B cell (primary cell): ENCODE measurements around the gene NMT2. TPM values are rescaled to one million over a fixed set of nuclear protein-coding genes. Genes with fewer than 3 reads are reported as not detected.

Experiments
- ATAC-seq: fragments of 200-7000 bp; cut with Tn5 transposase; one replicate; pipeline ENCODE4 v1.10.0; 2021; ENCODE audit warnings: low read depth, mild to moderate bottlenecking, moderate number of reproducible peaks, moderate library complexity
- CTCF ChIA-PET: fragments of 350-600 bp; sonication (Branson Sonifier 250); formaldehyde crosslinking; loops from one replicate; lab custom pipeline; 2021; ENCODE audit warnings: antibody characterized with exemption, inconsistent platforms; lab: Charles Lee
- POLR2A ChIA-PET: fragments of 350-600 bp; sonication (Branson Sonifier 250); formaldehyde crosslinking; loops from one replicate; lab custom pipeline; 2021; ENCODE audit warnings: antibody characterized with exemption; lab: Charles Lee
- DNase-seq: peaks from one replicate; pipeline ENCODE4 v3.0.0; 2013
- H2AFZ ChIP-seq: 2 replicates; pipeline ENCODE4 v1.6.1; 2012; ENCODE audit warnings: mild to moderate bottlenecking, low read depth, low read length; ENCODE audit not compliant: insufficient read depth, poor library complexity, severe bottlenecking
- H3K27ac ChIP-seq, 2 donors: 1 replicate in 1 of 2; 2 replicates in 1 of 2; pipeline ENCODE4 v1.5.1; 2012 to 2013; ENCODE audit warnings: low read length in 2 of 2, mild to moderate bottlenecking in 2 of 2, moderate library complexity in 1 of 2
- H3K27me3 ChIP-seq, 4 experiments: fragments of 200-600 bp in 1 of 4; sonication (generic) in 1 of 4; replicated peaks in 1 of 4; 1 replicate in 2 of 4; 2 replicates in 2 of 4; pipeline versions ENCODE4 v1.6.1 to v1.7.0; 2013 to 2016; ENCODE audit warnings: low read length in 3 of 4, mild to moderate bottlenecking in 2 of 4, mixed read lengths in 1 of 4, moderate library complexity in 1 of 4; ENCODE audit not compliant: insufficient read depth in 4 of 4, control insufficient read depth in 3 of 4; ENCODE audit errors: control extremely low read depth in 1 of 4
- H3K36me3 ChIP-seq, 2 experiments: replicated peaks in 1 of 2; 1 replicate in 1 of 2; 2 replicates in 1 of 2; pipeline versions ENCODE4 v1.6.1 to v1.7.1; 2013; ENCODE audit warnings: low read length in 1 of 2; ENCODE audit not compliant: insufficient read depth in 2 of 2, control insufficient read depth in 1 of 2; ENCODE audit errors: control extremely low read depth in 1 of 2, extremely low read depth in 1 of 2
- H3K4me1 ChIP-seq, 2 donors: fragments of 200-600 bp in 1 of 2; sonication (generic) in 1 of 2; 1 replicate in 1 of 2; 2 replicates in 1 of 2; pipeline versions ENCODE4 v1.5.1 to v1.6.1; 2013 to 2017; ENCODE audit warnings: low read length in 2 of 2; ENCODE audit not compliant: control insufficient read depth in 2 of 2, insufficient read depth in 2 of 2
- H3K4me2 ChIP-seq: replicated peaks from 2 replicates; pipeline ENCODE3; 2012; ENCODE audit warnings: mild to moderate bottlenecking, low read depth, low read length; ENCODE audit not compliant: poor library complexity, severe bottlenecking
- H3K4me3 ChIP-seq, 5 experiments: fragments of 200-600 bp in 1 of 5; sonication (generic) in 1 of 5; 1 replicate in 3 of 5; 2 replicates in 2 of 5; pipeline versions ENCODE4 v1.5.1 to v1.7.0; 2011 to 2016; ENCODE audit warnings: low read length in 4 of 5, mild to moderate bottlenecking in 4 of 5, low read depth in 2 of 5, control low read depth in 1 of 5, moderate library complexity in 1 of 5; ENCODE audit not compliant: insufficient read depth in 1 of 5; ENCODE audit errors: control extremely low read depth in 1 of 5, extremely low read depth in 1 of 5
- H3K79me2 ChIP-seq: fragments of 200-600 bp; sonication (generic); one replicate; pipeline ENCODE4 v1.6.0; 2016; ENCODE audit warnings: low read length; ENCODE audit not compliant: control insufficient read depth, insufficient read depth
- H3K9ac ChIP-seq: fragments of 200-600 bp; sonication (generic); 2 replicates; pipeline ENCODE4 v1.6.1; 2017; ENCODE audit warnings: mild to moderate bottlenecking, low read length, moderate library complexity
- H3K9me3 ChIP-seq, 3 donors: one replicate each; pipeline versions ENCODE4 v1.6.1 to v1.7.1; 2013; ENCODE audit warnings: low read length in 2 of 3; ENCODE audit not compliant: control insufficient read depth in 2 of 3, insufficient read depth in 1 of 3; ENCODE audit errors: control extremely low read depth in 1 of 3
- H4K20me1 ChIP-seq: 2 replicates; pipeline ENCODE4 v1.6.0; 2012; ENCODE audit warnings: mild to moderate bottlenecking, low read length; ENCODE audit not compliant: insufficient read depth, control insufficient read depth, poor library complexity, severe bottlenecking
- H3K27ac Mint-ChIP-seq: one replicate; pipeline ENCODE4 v1.8.0; 2021; ENCODE audit warnings: mixed read lengths
- H3K27me3 Mint-ChIP-seq: one replicate; pipeline ENCODE4 v1.8.0; 2021; ENCODE audit warnings: mixed read lengths
- H3K4me1 Mint-ChIP-seq: one replicate; pipeline ENCODE4 v1.8.0; 2021; ENCODE audit warnings: mixed read lengths
- H3K4me3 Mint-ChIP-seq: one replicate; pipeline ENCODE4 v1.8.0; 2021; ENCODE audit warnings: mixed read lengths
- H3K9me3 Mint-ChIP-seq: one replicate; pipeline ENCODE4 v1.8.0; 2022; ENCODE audit warnings: mixed read lengths; ENCODE audit not compliant: insufficient read depth
- EZH2 ChIP-seq: IDR thresholded peaks from 2 replicates; pipeline ENCODE4 v1.6.1; 2012; ENCODE audit warnings: borderline replicate concordance, low read depth, mild to moderate bottlenecking, moderate library complexity, low read length; ENCODE audit not compliant: insufficient read depth, poor library complexity, severe bottlenecking
- WGBS: methylation state at CpG from one replicate; pipeline ENCODE4 v1.1.5; 2013; ENCODE audit warnings: missing lambda C conversion rate; ENCODE audit not compliant: insufficient coverage; 5-methylcytosine and 5-hydroxymethylcytosine counted together
- intact Hi-C: fragments of 100-400 bp; cut with micrococcal nuclease; formaldehyde crosslinking; loops from one replicate; pipeline ENCODE4 v1.10.0; 2022
- polyA plus RNA-seq: library from polyadenylated mRNA; depleted of rRNA; stranded (reverse); fragments of >200 nt; gene quantifications from 2 replicates; pipeline ENCODE4 v1.2.3, GENCODE V29; 2012
- total RNA-seq, 2 donors: library from RNA; stranded (reverse); fragments of 120-200 nt in 1 of 2; gene quantifications; 1 replicate in 1 of 2; 2 replicates in 1 of 2; pipeline versions ENCODE4 v1.2.3 to v1.2.4, GENCODE V29; 2013 to 2022
- TF ChIP-seq, protein P1 (sequence below): fragments of 200-600 bp; IDR thresholded peaks from one replicate; pipeline ENCODE4 v1.8.0; 2022; ENCODE audit warnings: antibody characterized with exemption, mild to moderate bottlenecking

The NMT2 gene
- total and polyA plus RNA-seq, 2 donors (not counting 1 experiment from before 2014, with no cell fraction given) = 2.8 to 73.3 TPM

DNA sequence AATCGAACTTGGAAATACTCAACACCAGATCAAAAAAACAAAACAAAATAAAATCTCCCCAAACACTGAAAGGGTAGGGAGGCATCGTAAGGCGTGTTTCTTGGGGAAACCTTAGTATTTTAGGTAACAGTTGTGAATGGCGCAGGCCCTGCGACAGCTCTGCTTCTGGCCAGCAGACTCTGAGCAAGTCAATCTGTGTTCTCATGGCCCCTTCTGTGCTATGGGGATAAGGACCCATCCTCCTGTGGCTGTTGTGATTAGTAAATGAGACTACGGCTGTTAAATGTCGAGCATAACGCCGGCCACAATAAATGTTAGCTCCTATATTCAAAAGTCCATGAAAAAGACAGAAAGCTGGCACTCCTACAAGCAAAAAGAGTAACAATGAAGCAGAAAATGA, 44.3 kb downstream of the NMT2 start:
- Mint-ChIP-seq H3K9me3 (no peaks in the 10 kb centered on the region), H3K4me3 (no peak overlapping the region), H3K27ac (no peak overlapping the region), H3K27me3 (no peaks in the 10 kb centered on the region), H3K4me1 (peaks cover 5% of the 10 kb centered on the region)
- H3K79me2 ChIP-seq = no peaks in the 10 kb centered on the region
- TF ChIP-seq EZH2 = no peak
- TF ChIP-seq, protein P1, sequence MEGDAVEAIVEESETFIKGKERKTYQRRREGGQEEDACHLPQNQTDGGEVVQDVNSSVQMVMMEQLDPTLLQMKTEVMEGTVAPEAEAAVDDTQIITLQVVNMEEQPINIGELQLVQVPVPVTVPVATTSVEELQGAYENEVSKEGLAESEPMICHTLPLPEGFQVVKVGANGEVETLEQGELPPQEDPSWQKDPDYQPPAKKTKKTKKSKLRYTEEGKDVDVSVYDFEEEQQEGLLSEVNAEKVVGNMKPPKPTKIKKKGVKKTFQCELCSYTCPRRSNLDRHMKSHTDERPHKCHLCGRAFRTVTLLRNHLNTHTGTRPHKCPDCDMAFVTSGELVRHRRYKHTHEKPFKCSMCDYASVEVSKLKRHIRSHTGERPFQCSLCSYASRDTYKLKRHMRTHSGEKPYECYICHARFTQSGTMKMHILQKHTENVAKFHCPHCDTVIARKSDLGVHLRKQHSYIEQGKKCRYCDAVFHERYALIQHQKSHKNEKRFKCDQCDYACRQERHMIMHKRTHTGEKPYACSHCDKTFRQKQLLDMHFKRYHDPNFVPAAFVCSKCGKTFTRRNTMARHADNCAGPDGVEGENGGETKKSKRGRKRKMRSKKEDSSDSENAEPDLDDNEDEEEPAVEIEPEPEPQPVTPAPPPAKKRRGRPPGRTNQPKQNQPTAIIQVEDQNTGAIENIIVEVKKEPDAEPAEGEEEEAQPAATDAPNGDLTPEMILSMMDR = no peak
- H3K4me2 ChIP-seq = no peak overlapping the region
- no peak overlapping the region for H3K9ac ChIP-seq
- H3K27me3 ChIP-seq = no peaks in the 10 kb centered on the region
- H4K20me1 ChIP-seq = no peaks in the 10 kb centered on the region
- H3K4me1 ChIP-seq = no peaks in the 10 kb centered on the region
- ATAC-seq (no peak), DNase-seq (no peak)
- H3K9me3 ChIP-seq = no peaks in the 10 kb centered on the region
- ChIA-PET CTCF (interaction anchor here (1.4 to 2.6 kb wide), 2 partner anchors 17 to 18 kb away, joined by 4 to 10 read pairs; no protein-coding TSS in a partner anchor), POLR2A (no interaction called here)
- H2AFZ ChIP-seq = no peak overlapping the region
- H3K27ac ChIP-seq = no peak overlapping the region
- no peak overlapping the region for H3K4me3 ChIP-seq
- intact Hi-C loops = no loop called here
- peaks cover 0 to 16% of the 10 kb centered on the region in 2 experiments for H3K36me3 ChIP-seq
- WGBS = 97% methylated on average over 4 of the region's 9 CpGs

DNA sequence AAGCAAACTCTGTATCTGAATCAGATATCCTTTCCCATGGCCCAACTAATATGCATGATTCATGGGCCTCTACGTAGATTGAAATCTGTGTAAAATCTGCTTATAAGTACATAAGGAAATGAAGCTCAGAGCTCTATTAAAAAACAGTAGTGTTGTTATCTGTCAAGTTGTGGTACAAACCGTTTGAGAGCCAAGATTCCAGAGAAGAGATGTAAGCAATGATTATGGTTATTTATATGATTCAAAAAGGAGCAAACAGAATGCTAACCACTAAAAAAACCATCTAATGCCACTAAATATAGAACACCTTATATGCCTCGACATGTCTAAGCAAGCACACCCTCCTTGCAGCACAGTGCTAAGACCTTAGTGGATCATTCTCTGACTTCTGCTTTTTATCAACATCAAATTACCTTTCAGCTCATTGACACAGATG, 44.7 kb downstream of the NMT2 start:
- no peaks in the 10 kb centered on the region for H3K79me2 ChIP-seq
- Mint-ChIP-seq H3K4me1 (peaks cover 8% of the 10 kb centered on the region), H3K27ac (no peak overlapping the region), H3K27me3 (no peaks in the 10 kb centered on the region), H3K4me3 (no peak overlapping the region), H3K9me3 (no peaks in the 10 kb centered on the region)
- peaks cover 0 to 20% of the 10 kb centered on the region in 2 experiments for H3K36me3 ChIP-seq
- H4K20me1 ChIP-seq = no peaks in the 10 kb centered on the region
- DNase-seq (no peak), ATAC-seq (no peak)
- H3K27ac ChIP-seq = no peak overlapping the region
- CTCF ChIA-PET = interaction anchor here (0.7 to 2.6 kb wide), 3 partner anchors 17 to 1225 kb away, joined by 3 to 10 read pairs (median 4); no protein-coding TSS in a partner anchor
- H3K4me3 ChIP-seq = no peak overlapping the region
- intact Hi-C loops = no loop called here
- 70% methylated on average over 1 of the region's 3 CpGs for WGBS
- no peaks in the 10 kb centered on the region for H3K4me1 ChIP-seq
- POLR2A ChIA-PET = no interaction called here
- TF ChIP-seq EZH2 = no peak
- TF ChIP-seq, protein P1 = no peak
- H2AFZ ChIP-seq = no peak overlapping the region
- no peak overlapping the region for H3K4me2 ChIP-seq
- no peaks in the 10 kb centered on the region for H3K9me3 ChIP-seq
- H3K9ac ChIP-seq = no peak overlapping the region
- H3K27me3 ChIP-seq = no peaks in the 10 kb centered on the region
